DND-41 (cell line): Measurements from ENCODE around the gene AJM1.
"Not testable (repeated sequence)": the region's sequence is repeated elsewhere in the genome, so short reads cannot be mapped to it uniquely, and the experiment has no call there.

ENCODE experiments used
- ATAC-seq: fragments of 200-7000 bp; cut with Tn5 transposase; 3 replicates; pipeline ENCODE4 v1.9.1; 2021; ENCODE audit warnings: low read depth; ENCODE audit not compliant: insufficient read depth
- DNase-seq: peaks from one replicate; pipeline ENCODE4 v3.0.0-alpha.2; 2020
- H2AFZ ChIP-seq: 2 replicates; pipeline ENCODE4 v1.6.0; 2012; ENCODE audit warnings: low read depth, low read length
- H3K27ac ChIP-seq: 2 replicates; pipeline ENCODE4 v1.5.1; 2012; ENCODE audit warnings: low read length, inconsistent platforms
- H3K27me3 ChIP-seq: fragments of 200-600 bp; sonication (generic); 2 replicates; pipeline ENCODE4 v1.6.0; 2012; ENCODE audit warnings: low read length, mild to moderate bottlenecking, inconsistent platforms; ENCODE audit not compliant: insufficient read depth, poor library complexity
- H3K36me3 ChIP-seq: 2 replicates; pipeline ENCODE4 v1.5.1; 2012; ENCODE audit warnings: low read length, inconsistent platforms; ENCODE audit not compliant: insufficient read depth
- H3K4me1 ChIP-seq: 2 replicates; pipeline ENCODE4 v1.5.1; 2012; ENCODE audit warnings: mild to moderate bottlenecking, low read length; ENCODE audit not compliant: insufficient read depth
- H3K4me2 ChIP-seq: 2 replicates; pipeline ENCODE4 v1.6.0; 2012; ENCODE audit warnings: mild to moderate bottlenecking, moderate library complexity, low read length, inconsistent platforms; ENCODE audit not compliant: insufficient read depth
- H3K4me3 ChIP-seq, 2 experiments: fragments of 200-600 bp in 1 of 2; shearing (Covaris generic) in 1 of 2; 2 replicates each; pipeline ENCODE4 v1.5.1; 2012 to 2016; ENCODE audit warnings: inconsistent platforms in 2 of 2, low read length in 2 of 2, mild to moderate bottlenecking in 2 of 2, low read depth in 1 of 2, moderate library complexity in 1 of 2
- H3K79me2 ChIP-seq: 2 replicates; pipeline ENCODE4 v1.6.0; 2012; ENCODE audit warnings: low read length, inconsistent platforms; ENCODE audit not compliant: insufficient read depth
- H3K9ac ChIP-seq: 2 replicates; pipeline ENCODE4 v1.6.0; 2012; ENCODE audit warnings: low read depth, mild to moderate bottlenecking, inconsistent platforms, low read length, moderate library complexity
- H3K9me3 ChIP-seq: 2 replicates; pipeline ENCODE4 v1.5.1; 2012; ENCODE audit warnings: low read length, moderate library complexity, mild to moderate bottlenecking, inconsistent platforms; ENCODE audit not compliant: insufficient read depth, severe bottlenecking
- H4K20me1 ChIP-seq: 2 replicates; pipeline ENCODE4 v1.6.0; 2012; ENCODE audit warnings: low read length; ENCODE audit not compliant: insufficient read depth
- EZH2 ChIP-seq: IDR thresholded peaks from 3 replicates; pipeline ENCODE4 v1.6.1; 2012; ENCODE audit warnings: borderline replicate concordance, low read depth, mild to moderate bottlenecking, moderate library complexity, low read length, inconsistent platforms; ENCODE audit not compliant: severe bottlenecking
- TF ChIP-seq, protein P1 (sequence below): IDR thresholded peaks from 2 replicates; pipeline ENCODE4 v1.5.1; 2012; ENCODE audit warnings: borderline replicate concordance, low read length, moderate library complexity, mild to moderate bottlenecking; ENCODE audit not compliant: poor library complexity, severe bottlenecking; ENCODE audit errors: extremely low read depth

AJM1 gene

GRCh38 chr9:136865768-136866103, 23.5 kb downstream of the AJM1 start:
- H3K4me1 ChIP-seq, result peaks cover 28% of the 10 kb centered on the region
- no peak for TF ChIP-seq EZH2
- TF ChIP-seq, protein P1, sequence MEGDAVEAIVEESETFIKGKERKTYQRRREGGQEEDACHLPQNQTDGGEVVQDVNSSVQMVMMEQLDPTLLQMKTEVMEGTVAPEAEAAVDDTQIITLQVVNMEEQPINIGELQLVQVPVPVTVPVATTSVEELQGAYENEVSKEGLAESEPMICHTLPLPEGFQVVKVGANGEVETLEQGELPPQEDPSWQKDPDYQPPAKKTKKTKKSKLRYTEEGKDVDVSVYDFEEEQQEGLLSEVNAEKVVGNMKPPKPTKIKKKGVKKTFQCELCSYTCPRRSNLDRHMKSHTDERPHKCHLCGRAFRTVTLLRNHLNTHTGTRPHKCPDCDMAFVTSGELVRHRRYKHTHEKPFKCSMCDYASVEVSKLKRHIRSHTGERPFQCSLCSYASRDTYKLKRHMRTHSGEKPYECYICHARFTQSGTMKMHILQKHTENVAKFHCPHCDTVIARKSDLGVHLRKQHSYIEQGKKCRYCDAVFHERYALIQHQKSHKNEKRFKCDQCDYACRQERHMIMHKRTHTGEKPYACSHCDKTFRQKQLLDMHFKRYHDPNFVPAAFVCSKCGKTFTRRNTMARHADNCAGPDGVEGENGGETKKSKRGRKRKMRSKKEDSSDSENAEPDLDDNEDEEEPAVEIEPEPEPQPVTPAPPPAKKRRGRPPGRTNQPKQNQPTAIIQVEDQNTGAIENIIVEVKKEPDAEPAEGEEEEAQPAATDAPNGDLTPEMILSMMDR, result no peak
- peaks cover 16% of the 10 kb centered on the region for H4K20me1 ChIP-seq
- peaks cover 35% of the 10 kb centered on the region for H3K79me2 ChIP-seq
- no peaks in the 10 kb centered on the region for H3K9me3 ChIP-seq
- H3K9ac ChIP-seq, result peak overlapping the region; percentile 85
- ATAC-seq (no peak; the same call in 2 of the 3 replicates), DNase-seq (no peak)
- H3K4me3 ChIP-seq, result peak overlapping the region; percentile 88 to 97; a peak in 3 of 4 replicates
- no peaks in the 10 kb centered on the region for H3K27me3 ChIP-seq
- H3K4me2 ChIP-seq, result peak overlapping the region; percentile 85
- H3K36me3 ChIP-seq, result peaks cover 33% of the 10 kb centered on the region
- H3K27ac ChIP-seq, result peak overlapping the region; percentile 77; the same call in 1 of the 2 replicates
- peak overlapping the region; percentile 85 for H2AFZ ChIP-seq

DNA sequence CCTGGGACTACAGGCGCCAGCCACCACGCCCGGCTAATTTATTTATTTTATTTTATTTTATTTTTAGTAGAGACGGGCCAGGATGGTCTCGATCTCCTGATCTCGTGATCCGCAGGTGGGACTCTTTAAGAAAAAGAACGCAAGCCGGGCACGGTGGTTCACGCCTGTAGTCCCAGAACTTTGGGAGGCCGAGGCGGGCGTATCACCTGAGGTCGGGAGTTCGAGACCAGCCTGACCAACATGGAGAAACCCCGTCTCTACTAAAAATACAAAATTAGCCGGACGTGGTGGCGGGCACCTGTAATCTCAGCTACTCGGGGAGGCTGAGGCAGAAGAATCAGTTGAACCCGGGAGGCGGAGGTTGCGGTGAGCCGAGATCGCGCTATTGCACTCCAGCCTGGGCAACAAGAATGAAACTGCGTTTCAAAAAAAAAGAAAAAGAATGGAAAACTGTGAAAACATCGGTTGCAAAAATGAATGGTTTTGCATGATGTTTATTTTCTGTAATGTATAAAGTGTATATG, 24.7 kb downstream of the AJM1 start:
- H3K9ac ChIP-seq, result peak overlapping the region; percentile 85
- DNase-seq, H2AFZ ChIP-seq, H3K9me3 ChIP-seq, ATAC-seq, H3K27ac ChIP-seq, H3K27me3 ChIP-seq: not testable (repeated sequence)
- peaks cover 21% of the 10 kb centered on the region for H3K36me3 ChIP-seq
- peaks cover 35% of the 10 kb centered on the region for H3K79me2 ChIP-seq
- peak overlapping the region; percentile 85 for H3K4me2 ChIP-seq
- peaks cover 16% of the 10 kb centered on the region for H4K20me1 ChIP-seq
- H3K4me1 ChIP-seq, result peaks cover 28% of the 10 kb centered on the region
- H3K4me3 ChIP-seq, result peak overlapping the region; percentile 51 to 97; a peak in 3 of 4 replicates

DNA sequence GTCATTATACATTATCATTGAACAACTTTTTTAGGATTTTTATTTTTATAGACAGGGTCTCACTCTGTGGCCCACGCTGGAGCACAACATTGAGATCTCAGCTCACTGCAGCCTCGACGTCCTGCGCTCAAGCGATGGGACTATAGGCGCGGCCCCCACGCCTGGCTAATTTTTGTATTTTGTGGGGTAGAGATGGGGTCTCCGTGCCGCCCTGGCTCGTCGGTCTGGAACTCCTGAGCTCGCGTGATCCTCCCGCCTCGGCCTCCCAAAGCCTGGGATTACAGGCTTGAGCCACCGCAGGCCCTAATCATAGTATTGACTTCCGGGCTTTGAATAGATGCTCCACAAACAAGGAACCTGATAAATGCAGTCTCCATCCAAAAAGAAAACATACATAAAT, 25.2 kb downstream of the AJM1 start:
- ATAC-seq (no peak), DNase-seq (no peak)
- Histone ChIP-seq H3K4me2 (peak overlapping the region; percentile 85), H3K9ac (no peak overlapping the region), H2AFZ (no peak overlapping the region), H3K79me2 (peaks cover 35% of the 10 kb centered on the region), H3K27ac (no peak overlapping the region), H3K36me3 (peaks cover 16% of the 10 kb centered on the region), H3K4me1 (peaks cover 28% of the 10 kb centered on the region), H4K20me1 (peaks cover 16% of the 10 kb centered on the region), H3K27me3 (no peaks in the 10 kb centered on the region), H3K4me3 (peak overlapping the region in 1 of 2 experiments; percentile 97; a peak in 1 of 4 replicates), H3K9me3 (peaks cover 5% of the 10 kb centered on the region)
- TF ChIP-seq, protein P1, result no peak
- no peak for TF ChIP-seq EZH2

- Histone ChIP-seq H3K9me3 (peaks cover 9% of the 10 kb centered on the region), H3K27ac (no peak overlapping the region), H3K4me2 (no peak overlapping the region), H3K4me3 (no peak overlapping the region), H3K4me1 (peaks cover 28% of the 10 kb centered on the region), H3K36me3 (peaks cover 11% of the 10 kb centered on the region), H3K27me3 (no peaks in the 10 kb centered on the region), H3K79me2 (peaks cover 35% of the 10 kb centered on the region), H4K20me1 (peaks cover 16% of the 10 kb centered on the region), H2AFZ (no peak overlapping the region), H3K9ac (no peak overlapping the region)
- no peak for DNase-seq
- ATAC-seq, result no peak
- TF ChIP-seq EZH2, result no peak
- TF ChIP-seq, protein P1, result no peak
These were observed 25.6 kb downstream of the AJM1 start for GRCh38 chr9:136867917-136868316.
